Psoas muscle (tissue), 8 donors: ENCODE measurements around the gene RAB40C. TPM values are rescaled to one million over a fixed set of nuclear protein-coding genes. Genes with fewer than 3 reads are reported as not detected.

ENCODE experiments used
- ATAC-seq, 4 donors: fragments of 200-7000 bp; cut with Tn5 transposase; one replicate each; pipeline ENCODE4 v1.9.1; 2020; ENCODE audit warnings: moderate library complexity in 3 of 4, mild to moderate bottlenecking in 2 of 4
- DNase-seq, 2 donors: peaks; one replicate each; pipeline ENCODE4 v3.0.0-alpha.2; 2020
- H3K27ac ChIP-seq: fragments of 200-600 bp; one replicate; pipeline ENCODE4 v1.8.0; 2022
- H3K27me3 ChIP-seq, 3 donors: fragments of 200-600 bp in 1 of 3; one replicate each; pipeline versions ENCODE4 v1.6.1 to v1.8.0; 2013 to 2022; ENCODE audit warnings: low read length in 2 of 3, mild to moderate bottlenecking in 2 of 3, moderate library complexity in 1 of 3; ENCODE audit not compliant: insufficient read depth in 3 of 3
- H3K36me3 ChIP-seq, 2 donors: fragments of 200-600 bp in 1 of 2; one replicate each; pipeline versions ENCODE4 v1.6.1 to v1.8.0; 2013 to 2022; ENCODE audit warnings: low read depth in 1 of 2, mild to moderate bottlenecking in 1 of 2, moderate library complexity in 1 of 2; ENCODE audit not compliant: insufficient read depth in 1 of 2
- H3K4me1 ChIP-seq: fragments of 200-600 bp; one replicate; pipeline ENCODE4 v1.8.0; 2022
- H3K4me3 ChIP-seq: fragments of 200-600 bp; one replicate; pipeline ENCODE4 v1.8.0; 2022; ENCODE audit warnings: mild to moderate bottlenecking
- H3K9me3 ChIP-seq: fragments of 200-600 bp; one replicate; pipeline ENCODE4 v1.8.0; 2022
- WGBS, 3 donors: extraction: QIAGEN DNeasy Blood & Tissue Kit; methylation state at CpG; one replicate each; pipeline versions ENCODE4 v1.1.6 to v1.1.7; 2013; 5-methylcytosine and 5-hydroxymethylcytosine counted together
- intact Hi-C, 2 donors: fragments of 100-400 bp; cut with DNase I; formaldehyde crosslinking; loops; one replicate each; pipeline versions ENCODE4 v1.11.0 to v1.14.2; 2022
- polyA plus RNA-seq, 3 donors: library from polyadenylated mRNA; stranded (reverse); fragments of 200-250 nt; gene quantifications; one replicate each; pipeline ENCODE4 v1.2.3, GENCODE V29; 2013
- total RNA-seq, 4 donors: library from RNA; stranded (reverse); fragmentation: NEBNext Ultra II Directional in 2 of 4; extraction: Animal tissue kit (Norgen Biotek cat#: 25700) in 2 of 4; gene quantifications; one replicate each; pipeline versions ENCODE4 v1.2.1 to v1.2.4, GENCODE V29; 2021 to 2023
- TF ChIP-seq, protein P1 (sequence below): fragments of 200-600 bp; IDR thresholded peaks from one replicate; pipeline ENCODE4 v1.8.0; 2022; ENCODE audit warnings: antibody characterized with exemption
- donor health status: healthy with polysubstance abuse.
- donor health status: DM: no; HTN: no; CAD: no; lungs with moderate emphysema.
- donor health status: Bipolar disorder and iron deficiency.
- donor health status: healthy.
- donor health status: DM: yes; HTN: yes; CAD: no.
- donor health status: DM: no; HTN: no; CAD: no.
- donor health status: DM: no; HTN: no; CAD: no.
- donor health status: DM: yes; HTN: yes; CAD: no.

Gene RAB40C
- total and polyA plus RNA-seq, 7 donors = 12.3 to 20.2 (median 15.7) TPM

DNA sequence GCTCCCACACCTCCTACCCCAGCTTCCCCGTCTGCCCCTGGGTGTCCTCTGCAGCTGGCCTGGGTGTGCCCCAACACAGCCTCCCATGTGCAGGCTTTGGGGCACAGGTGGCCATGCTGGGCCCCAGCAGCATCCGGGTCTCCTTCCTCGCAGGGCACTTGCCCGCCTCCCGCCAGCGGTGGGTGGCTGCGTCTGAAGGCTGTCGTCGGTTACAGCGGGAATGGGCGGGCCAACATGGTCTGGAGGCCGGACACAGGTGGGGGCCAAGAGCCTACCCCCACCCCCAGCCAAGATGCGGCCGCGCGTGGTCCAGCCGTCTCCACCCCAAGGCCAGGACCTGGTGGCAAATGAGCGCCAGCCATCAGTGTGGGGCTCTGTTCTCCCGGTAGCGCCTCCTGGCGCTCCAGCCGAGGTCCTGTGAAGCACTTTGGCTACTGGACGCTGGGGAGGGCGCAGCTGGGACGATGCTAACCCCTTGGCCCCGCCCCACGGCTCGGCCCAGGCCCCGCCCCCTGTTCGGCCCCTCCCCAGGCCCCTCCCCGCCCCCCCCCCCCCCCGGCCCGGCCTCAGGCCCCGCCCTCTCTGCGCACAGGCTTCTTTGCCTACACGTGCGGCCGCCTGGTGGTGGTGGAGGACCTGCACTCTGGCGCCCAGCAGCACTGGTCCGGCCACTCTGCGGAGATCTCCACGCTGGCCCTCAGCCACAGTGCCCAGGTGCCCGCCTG is 70.8 kb downstream of the RAB40C start:
- intact Hi-C loops = loop anchor here in 1 of 2 donors (2.0 kb wide), 1 partner anchor 78 kb away; no protein-coding TSS in a partner anchor
- H3K4me3 ChIP-seq = peak overlapping the region; percentile 46
- H3K36me3 ChIP-seq = peaks cover 0 to 3% of the 10 kb centered on the region in 2 donors
- TF ChIP-seq, protein P1, sequence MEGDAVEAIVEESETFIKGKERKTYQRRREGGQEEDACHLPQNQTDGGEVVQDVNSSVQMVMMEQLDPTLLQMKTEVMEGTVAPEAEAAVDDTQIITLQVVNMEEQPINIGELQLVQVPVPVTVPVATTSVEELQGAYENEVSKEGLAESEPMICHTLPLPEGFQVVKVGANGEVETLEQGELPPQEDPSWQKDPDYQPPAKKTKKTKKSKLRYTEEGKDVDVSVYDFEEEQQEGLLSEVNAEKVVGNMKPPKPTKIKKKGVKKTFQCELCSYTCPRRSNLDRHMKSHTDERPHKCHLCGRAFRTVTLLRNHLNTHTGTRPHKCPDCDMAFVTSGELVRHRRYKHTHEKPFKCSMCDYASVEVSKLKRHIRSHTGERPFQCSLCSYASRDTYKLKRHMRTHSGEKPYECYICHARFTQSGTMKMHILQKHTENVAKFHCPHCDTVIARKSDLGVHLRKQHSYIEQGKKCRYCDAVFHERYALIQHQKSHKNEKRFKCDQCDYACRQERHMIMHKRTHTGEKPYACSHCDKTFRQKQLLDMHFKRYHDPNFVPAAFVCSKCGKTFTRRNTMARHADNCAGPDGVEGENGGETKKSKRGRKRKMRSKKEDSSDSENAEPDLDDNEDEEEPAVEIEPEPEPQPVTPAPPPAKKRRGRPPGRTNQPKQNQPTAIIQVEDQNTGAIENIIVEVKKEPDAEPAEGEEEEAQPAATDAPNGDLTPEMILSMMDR = peak; percentile 47
- ATAC-seq (peak; percentile 85 to 93 (median 88)), DNase-seq (peak; percentile 93 to 96)
- peaks cover 11% of the 10 kb centered on the region for H3K4me1 ChIP-seq
- H3K27me3 ChIP-seq = no peaks in the 10 kb centered on the region
- H3K9me3 ChIP-seq = no peaks in the 10 kb centered on the region
- H3K27ac ChIP-seq = peak overlapping the region; percentile 68
- 8 to 27% (median 13%) methylated on average over 17 to 39 of the region's 43 CpGs for WGBS, 3 donors

DNA sequence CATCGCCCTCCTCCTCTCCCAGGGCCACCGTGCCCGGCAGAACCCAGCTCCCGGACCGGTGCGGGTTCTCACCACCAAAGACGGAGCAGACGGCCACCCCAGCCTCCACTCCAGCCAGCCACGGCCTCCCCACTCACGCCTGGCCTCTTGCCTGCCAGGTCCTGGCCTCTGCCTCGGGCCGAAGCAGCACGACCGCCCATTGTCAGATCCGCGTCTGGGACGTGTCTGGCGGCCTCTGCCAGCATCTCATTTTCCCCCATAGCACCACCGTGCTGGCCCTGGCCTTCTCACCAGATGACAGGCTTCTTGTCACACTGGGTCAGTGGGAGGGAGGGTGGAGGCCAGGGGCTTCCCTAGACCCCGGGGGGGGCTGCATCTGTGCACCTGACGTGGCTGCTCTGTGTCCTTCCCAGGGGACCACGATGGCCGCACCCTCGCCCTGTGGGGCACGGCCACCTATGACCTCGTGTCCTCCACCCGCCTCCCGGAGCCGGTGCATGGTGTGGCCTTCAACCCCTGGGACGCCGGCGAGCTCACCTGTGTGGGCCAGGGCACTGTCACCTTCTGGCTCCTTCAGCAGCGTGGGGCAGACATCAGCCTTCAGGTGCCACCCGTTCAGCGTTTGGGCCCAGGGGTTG is 71.4 kb downstream of the RAB40C start:
- H3K4me1 ChIP-seq = peaks cover 11% of the 10 kb centered on the region
- H3K27ac ChIP-seq = peak overlapping the region; percentile 68
- H3K36me3 ChIP-seq = no peaks in the 10 kb centered on the region
- peak; percentile 2 to 7 (median 6) for ATAC-seq
- H3K9me3 ChIP-seq = no peaks in the 10 kb centered on the region
- peak overlapping the region; percentile 46 for H3K4me3 ChIP-seq
- H3K27me3 ChIP-seq = no peaks in the 10 kb centered on the region
- 43 to 62% (median 46%) methylated on average over 33 to 35 of the region's 35 CpGs for WGBS, 3 donors
- TF ChIP-seq, protein P1 = no peak
- DNase-seq = no peak
- intact Hi-C loops = loop anchor here in 1 of 2 donors (2.0 kb wide), 1 partner anchor 79 kb away; no protein-coding TSS in a partner anchor

DNA sequence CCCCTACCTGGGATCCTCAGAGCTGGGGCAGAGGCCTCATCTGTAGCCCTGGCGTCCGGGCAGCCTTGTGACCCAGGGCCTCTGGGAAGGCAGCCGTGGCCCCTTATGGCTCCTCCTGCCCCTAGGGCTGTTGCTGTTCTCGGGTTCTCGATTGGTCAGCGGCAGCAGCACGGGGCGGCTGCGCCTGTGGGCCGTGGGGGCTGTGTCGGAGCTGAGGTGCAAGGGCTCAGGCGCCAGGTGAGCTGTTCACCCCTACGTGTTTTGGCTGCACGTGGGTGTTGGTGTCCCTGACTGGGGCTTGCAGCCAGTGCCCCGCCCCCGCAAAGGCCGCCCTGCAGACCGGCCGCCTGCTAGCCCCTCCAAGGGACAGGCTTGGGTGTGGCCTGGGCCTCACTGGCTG is 72.2 kb downstream of the RAB40C start:
- no peak overlapping the region for H3K4me3 ChIP-seq
- H3K9me3 ChIP-seq = no peaks in the 10 kb centered on the region
- TF ChIP-seq, protein P1 = no peak
- 91 to 95% (median 93%) methylated on average over 14 to 19 of the region's 19 CpGs for WGBS, 3 donors
- DNase-seq (no peak), ATAC-seq (no peak)
- peak overlapping the region; percentile 68 for H3K27ac ChIP-seq
- intact Hi-C loops = no loop called here
- no peaks in the 10 kb centered on the region for H3K36me3 ChIP-seq
- H3K27me3 ChIP-seq = no peaks in the 10 kb centered on the region
- H3K4me1 ChIP-seq = peaks cover 12% of the 10 kb centered on the region

DNA sequence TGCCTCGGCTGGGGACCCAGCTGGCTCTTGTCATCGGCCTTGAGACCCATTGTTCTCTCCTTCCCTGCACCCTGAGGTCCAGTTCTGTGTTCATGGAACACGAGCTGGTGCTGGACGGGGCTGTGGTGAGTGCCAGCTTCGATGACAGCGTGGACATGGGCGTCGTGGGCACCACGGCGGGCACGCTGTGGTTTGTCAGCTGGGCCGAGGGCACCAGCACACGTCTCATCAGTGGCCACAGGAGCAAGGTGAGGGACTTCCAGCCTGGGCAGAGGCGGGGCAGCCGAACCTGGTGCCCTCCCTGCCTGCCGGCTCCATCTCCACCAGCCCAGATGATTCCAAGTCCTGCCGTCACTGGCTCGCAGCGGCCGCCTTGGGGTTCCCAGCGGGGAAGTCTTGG is 72.7 kb downstream of the RAB40C start:
- H3K4me1 ChIP-seq = peaks cover 17% of the 10 kb centered on the region
- TF ChIP-seq, protein P1 = no peak
- no peak for DNase-seq
- H3K36me3 ChIP-seq = no peaks in the 10 kb centered on the region
- intact Hi-C loops = no loop called here
- WGBS, 3 donors = 94 to 98% (median 94%) methylated on average over 21 of the region's 21 CpGs
- no peak overlapping the region for H3K27ac ChIP-seq
- no peak for ATAC-seq
- H3K4me3 ChIP-seq = no peak overlapping the region
- no peaks in the 10 kb centered on the region for H3K27me3 ChIP-seq
- H3K9me3 ChIP-seq = no peaks in the 10 kb centered on the region
